H1 (cell line): ENCODE results near the gene ZNF629. TPM values are rescaled to one million over a fixed set of nuclear protein-coding genes. Genes with fewer than 3 reads are reported as not detected.

Source experiments
- CTCF ChIA-PET: fragments of 300-600 bp; sonication (Branson Sonifier 250); formaldehyde crosslinking; loops from one replicate; lab custom pipeline; 2021; ENCODE audit not compliant: partially characterized antibody; lab: Charles Lee
- POLR2A ChIA-PET: fragments of 300-600 bp; sonication (Branson Sonifier 250); formaldehyde crosslinking; loops from one replicate; lab custom pipeline; 2021; ENCODE audit warnings: inconsistent platforms; ENCODE audit not compliant: partially characterized antibody; lab: Charles Lee
- DNase-seq, 2 experiments: peaks; one replicate each; pipeline versions ENCODE4 v3.0.0 to v3.0.0-alpha.2; 2010 to 2022; ENCODE audit warnings: low spot score in 2 of 2, low read depth in 1 of 2, mixed read lengths in 1 of 2
- FAIRE-seq: peaks from 2 replicates; lab custom pipeline; 2011; peaks lifted over from hg19 to GRCh38; lab: Jason Lieb, UNC
- H2AFZ ChIP-seq: 2 replicates; pipeline ENCODE4 v1.8.1; 2012; ENCODE audit warnings: low read length, inconsistent platforms
- H2AK5ac ChIP-seq: 2 replicates; pipeline ENCODE4 v1.6.1; 2013; ENCODE audit warnings: low read depth, low read length
- H2BK120ac ChIP-seq: replicated peaks from 2 replicates; pipeline ENCODE3; 2013; ENCODE audit warnings: low read depth, low read length, inconsistent platforms
- H2BK12ac ChIP-seq: 2 replicates; pipeline ENCODE4 v1.6.1; 2013; ENCODE audit warnings: low read depth, low read length
- H2BK15ac ChIP-seq: 2 replicates; pipeline ENCODE4 v1.6.1; 2013; ENCODE audit warnings: low read length
- H2BK20ac ChIP-seq: 2 replicates; pipeline ENCODE4 v1.6.1; 2013; ENCODE audit warnings: low read length
- H2BK5ac ChIP-seq: 2 replicates; pipeline ENCODE4 v1.6.1; 2013; ENCODE audit warnings: low read depth, low read length
- H3K14ac ChIP-seq: 2 replicates; pipeline ENCODE4 v1.6.1; 2013; ENCODE audit warnings: inconsistent platforms; ENCODE audit not compliant: insufficient read length
- H3K18ac ChIP-seq: 2 replicates; pipeline ENCODE4 v1.6.1; 2013; ENCODE audit warnings: low read length; ENCODE audit errors: extremely low read depth
- H3K23ac ChIP-seq: 2 replicates; pipeline ENCODE4 v1.6.1; 2013; ENCODE audit warnings: inconsistent platforms; ENCODE audit not compliant: insufficient read length
- H3K23me2 ChIP-seq: 2 replicates; pipeline ENCODE4 v1.6.1; 2013; ENCODE audit warnings: low read depth, low read length
- H3K27ac ChIP-seq: 2 replicates; pipeline ENCODE4 v1.6.1; 2011; ENCODE audit warnings: low read depth, low read length, inconsistent platforms
- H3K27me3 ChIP-seq, 4 experiments: replicated peaks in 1 of 4; 1 replicate in 1 of 4; 2 replicates in 3 of 4; pipeline versions ENCODE4 v1.6.1 to v1.8.1; 2011 to 2013; ENCODE audit warnings: low read length in 3 of 4, mild to moderate bottlenecking in 3 of 4, inconsistent platforms in 2 of 4, mixed read lengths in 2 of 4, moderate library complexity in 1 of 4; ENCODE audit not compliant: control insufficient read depth in 3 of 4, insufficient read depth in 3 of 4; ENCODE audit errors: extremely low read depth in 1 of 4
- H3K36me3 ChIP-seq, 4 experiments: 2 replicates each; pipeline versions ENCODE4 v1.6.1 to v1.8.1; 2011 to 2013; ENCODE audit warnings: mild to moderate bottlenecking in 4 of 4, low read length in 3 of 4, moderate library complexity in 2 of 4, control low read depth in 1 of 4, inconsistent platforms in 1 of 4; ENCODE audit not compliant: insufficient read depth in 4 of 4, control insufficient read depth in 2 of 4
- H3K4ac ChIP-seq: replicated peaks from 2 replicates; pipeline ENCODE3; 2013; ENCODE audit warnings: low read length, low read depth, mixed read lengths, inconsistent platforms; ENCODE audit not compliant: insufficient read length
- H3K4me1 ChIP-seq, 4 experiments: replicated peaks in 1 of 4; 1 replicate in 1 of 4; 2 replicates in 3 of 4; pipeline versions ENCODE4 v1.6.1 to v1.8.1; 2011 to 2013; ENCODE audit warnings: low read length in 3 of 4, inconsistent platforms in 2 of 4, mixed read lengths in 1 of 4; ENCODE audit not compliant: insufficient read depth in 4 of 4, control insufficient read depth in 3 of 4
- H3K4me2 ChIP-seq, 2 experiments: 2 replicates each; pipeline versions ENCODE4 v1.6.1 to v1.8.1; 2011 to 2013; ENCODE audit warnings: low read depth in 2 of 2, low read length in 2 of 2, control low read depth in 1 of 2, inconsistent platforms in 1 of 2, mild to moderate bottlenecking in 1 of 2; ENCODE audit not compliant: insufficient read depth in 1 of 2
- H3K4me3 ChIP-seq, 4 experiments: fragments of 200-600, 300-600 bp in 1 of 4; sonication (generic), shearing (Covaris generic), sonication (Bioruptor Twin) in 1 of 4; 2 replicates each; pipeline versions ENCODE4 v1.5.1 to v1.8.1; 2011 to 2016; ENCODE audit warnings: low read length in 4 of 4, low read depth in 3 of 4, control low read depth in 2 of 4, inconsistent platforms in 2 of 4, mild to moderate bottlenecking in 2 of 4, mixed read lengths in 1 of 4, moderate library complexity in 1 of 4; ENCODE audit not compliant: insufficient read depth in 2 of 4; ENCODE audit errors: extremely low read depth in 1 of 4
- H3K56ac ChIP-seq: replicated peaks from 2 replicates; pipeline ENCODE3; 2013; ENCODE audit warnings: low read depth, mild to moderate bottlenecking, mixed read lengths, low read length, inconsistent platforms; ENCODE audit not compliant: insufficient read length
- H3K79me1 ChIP-seq: 2 replicates; pipeline ENCODE4 v1.6.1; 2013; ENCODE audit warnings: low read depth, low read length, control low read depth
- H3K79me2 ChIP-seq, 2 experiments: 2 replicates each; pipeline versions ENCODE4 v1.6.1 to v1.8.1; 2012 to 2013; ENCODE audit warnings: low read length in 2 of 2, mild to moderate bottlenecking in 2 of 2, inconsistent platforms in 1 of 2; ENCODE audit not compliant: insufficient read depth in 2 of 2, control insufficient read depth in 1 of 2
- H3K9ac ChIP-seq, 4 experiments: replicated peaks in 1 of 4; 1 replicate in 1 of 4; 2 replicates in 3 of 4; pipeline versions ENCODE4 v1.6.1 to v1.8.1; 2011 to 2013; ENCODE audit warnings: low read depth in 3 of 4, low read length in 3 of 4, control low read depth in 2 of 4, mild to moderate bottlenecking in 2 of 4, moderate library complexity in 2 of 4, inconsistent platforms in 1 of 4; ENCODE audit errors: extremely low read depth in 1 of 4
- H3K9me3 ChIP-seq, 2 experiments: 2 replicates each; pipeline versions ENCODE4 v1.6.1 to v1.8.1; 2012 to 2013; ENCODE audit warnings: mild to moderate bottlenecking in 2 of 2, moderate library complexity in 2 of 2, control low read depth in 1 of 2, inconsistent platforms in 1 of 2, low read depth in 1 of 2, low read length in 1 of 2, mixed read lengths in 1 of 2; ENCODE audit not compliant: insufficient read depth in 2 of 2
- H4K20me1 ChIP-seq, 2 experiments: replicated peaks in 1 of 2; 2 replicates each; pipeline versions ENCODE3 to v1.8.1; 2011 to 2013; ENCODE audit warnings: inconsistent platforms in 2 of 2, low read length in 2 of 2, mild to moderate bottlenecking in 1 of 2; ENCODE audit not compliant: insufficient read depth in 2 of 2, control insufficient read depth in 1 of 2
- H4K5ac ChIP-seq: 2 replicates; pipeline ENCODE4 v1.6.1; 2013; ENCODE audit warnings: low read length, low read depth, mixed read lengths, inconsistent platforms; ENCODE audit not compliant: insufficient read length
- H4K8ac ChIP-seq: 2 replicates; pipeline ENCODE4 v1.8.0; 2013; ENCODE audit warnings: mild to moderate bottlenecking, moderate library complexity, low read length, inconsistent platforms; ENCODE audit not compliant: insufficient read depth; ENCODE audit errors: extremely low read depth
- H4K91ac ChIP-seq: replicated peaks from 2 replicates; pipeline ENCODE3; 2013; ENCODE audit warnings: low read length, mixed read lengths, inconsistent platforms; ENCODE audit not compliant: insufficient read length
- BCL11A ChIP-seq, 2 experiments: IDR thresholded peaks; one replicate each; pipeline ENCODE4 v1.6.1; 2011; ENCODE audit warnings: low read depth in 2 of 2, low read length in 2 of 2, mild to moderate bottlenecking in 2 of 2
- CTBP2 ChIP-seq: IDR thresholded peaks from 2 replicates; pipeline ENCODE4 v1.7.0; 2011; ENCODE audit warnings: borderline replicate concordance, mild to moderate bottlenecking, moderate library complexity, mixed read lengths, low read length; ENCODE audit not compliant: insufficient read depth, insufficient read length
- GABPA ChIP-seq: IDR thresholded peaks from 2 replicates; pipeline ENCODE4 v1.6.1; 2011; ENCODE audit warnings: mild to moderate bottlenecking, low read length, moderate library complexity, borderline replicate concordance; ENCODE audit not compliant: insufficient read depth
- GTF2F1 ChIP-seq: IDR thresholded peaks from 2 replicates; pipeline ENCODE4 v1.6.1; 2012; ENCODE audit warnings: low read depth, low read length, improper control_type of control experiment, borderline replicate concordance
- KDM1A ChIP-seq: fragments of 200-600, 300-600 bp; sonication (generic); IDR thresholded peaks from 2 replicates; pipeline ENCODE4 v1.7.1; 2016; ENCODE audit warnings: mild to moderate bottlenecking, low read length, borderline replicate concordance
- MAFK ChIP-seq: IDR thresholded peaks from 2 replicates; pipeline ENCODE4 v1.6.1; 2012; ENCODE audit warnings: low read depth, mild to moderate bottlenecking, improper control_type of control experiment, low read length
- RBBP5 ChIP-seq: IDR thresholded peaks from 2 replicates; pipeline ENCODE4 v1.7.1; 2012; ENCODE audit warnings: low read depth, mild to moderate bottlenecking, inconsistent platforms, low read length, moderate library complexity, borderline replicate concordance
- RNF2 ChIP-seq: fragments of 200-900, 300-1000 bp; sonication (generic); IDR thresholded peaks from 2 replicates; pipeline ENCODE4 v1.7.1; 2016; ENCODE audit warnings: borderline replicate concordance, low read depth, mild to moderate bottlenecking, antibody characterized with exemption, low read length; ENCODE audit not compliant: poor library complexity, severe bottlenecking; ENCODE audit errors: missing control alignments
- RXRA ChIP-seq: IDR thresholded peaks from 2 replicates; pipeline ENCODE4 v1.6.1; 2011; ENCODE audit warnings: low read depth, mild to moderate bottlenecking, low read length, moderate library complexity; ENCODE audit not compliant: insufficient read depth
- SP1 ChIP-seq: IDR thresholded peaks from 2 replicates; pipeline ENCODE4 v1.6.1; 2011; ENCODE audit warnings: low read depth, low read length
- SUZ12 ChIP-seq: fragments of 200-600 bp; sonication (generic); IDR thresholded peaks from 2 replicates; pipeline ENCODE4 v1.6.1; 2012; ENCODE audit warnings: mild to moderate bottlenecking, inconsistent platforms, low read length, moderate library complexity, mixed read lengths
- WGBS, 2 experiments: shearing (Covaris generic) in 1 of 2; methylation state at CpG; one replicate each; pipeline versions ENCODE4 v1.1.6 to v1.1.7; 2013 to 2015; ENCODE audit warnings: low lambda C conversion rate in 2 of 2, mixed read lengths in 2 of 2, inconsistent platforms in 1 of 2, low coverage in 1 of 2, missing lambda C conversion rate in 1 of 2; ENCODE audit not compliant: insufficient replicate concordance in 2 of 2, insufficient coverage in 1 of 2, insufficient read length in 1 of 2; ENCODE audit errors: extremely low coverage in 1 of 2, missing lambda C conversion rate in 1 of 2; 5-methylcytosine and 5-hydroxymethylcytosine counted together
- polyA plus RNA-seq, 7 experiments: library from polyadenylated mRNA; depleted of rRNA in 3 of 7; stranded (reverse) in 5 of 7; unstranded in 2 of 7; fragments of >200 nt in 5 of 7; fragments of 200-250 nt in 2 of 7; gene quantifications; 1 replicate in 5 of 7; 2 replicates in 1 of 7; 4 replicates in 1 of 7; pipeline versions ENCODE4 v1.2.1 to v1.2.3, GENCODE V29; 2011 to 2013; ENCODE audit warnings: missing spikeins in 2 of 7, mixed read lengths in 2 of 7
- total RNA-seq: library from RNA; stranded (reverse); fragmentation: NEBNext Ultra II Directional; extraction: Animal tissue kit (Norgen Biotek cat#: 25700); gene quantifications from 2 replicates; pipeline ENCODE4 v1.2.1, GENCODE V29; 2021
- TF ChIP-seq, protein P1 (sequence below): IDR thresholded peaks from 2 replicates; pipeline ENCODE4 v1.6.1; 2011; ENCODE audit warnings: low read depth, mild to moderate bottlenecking, low read length; ENCODE audit not compliant: insufficient read depth

The ZNF629 gene
- total and polyA plus RNA-seq, 2 of the 8 experiments (the other 6 are each of a cell fraction or from before 2014, with no cell fraction given): 11.0 to 19.5 TPM

DNA sequence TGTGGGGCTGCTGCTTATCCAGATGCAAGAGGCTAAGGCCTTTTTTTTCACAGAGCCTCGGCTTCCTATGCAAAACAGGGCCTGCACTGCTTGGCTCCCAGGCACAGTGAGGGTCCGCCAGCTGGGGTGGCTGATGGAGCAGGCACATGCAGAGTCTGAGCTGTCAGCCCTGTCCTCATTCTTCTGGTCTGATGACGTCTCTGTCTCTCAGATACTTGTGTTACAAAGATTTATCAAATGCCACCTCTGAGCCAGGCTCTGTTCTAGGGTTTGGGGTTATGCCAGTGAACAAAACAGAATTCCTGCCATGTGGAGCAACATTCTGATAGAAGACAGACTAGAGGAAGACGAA, 20.1 kb downstream of the ZNF629 start:
- H3K9me3 ChIP-seq: no peaks in the 10 kb centered on the region
- H2AFZ ChIP-seq: no peak overlapping the region
- no peak overlapping the region for H2AK5ac ChIP-seq
- peaks cover 0 to 5% (median under 1%) of the 10 kb centered on the region in 4 experiments; a peak in 2 of 7 replicates for H3K4me1 ChIP-seq
- H3K27ac ChIP-seq: no peak overlapping the region
- WGBS, 2 experiments: 87% methylated on average over 4 of the region's 4 CpGs; no CpG with 5 or more reads in 1 of the 2 experiments
- no peak overlapping the region for H2BK5ac ChIP-seq
- no peak overlapping the region for H3K4me2 ChIP-seq
- H3K56ac ChIP-seq: no peak overlapping the region
- H2BK15ac ChIP-seq: no peak overlapping the region
- no peak overlapping the region for H4K91ac ChIP-seq
- no peak overlapping the region for H3K23ac ChIP-seq
- no peak overlapping the region for H2BK120ac ChIP-seq
- H3K79me1 ChIP-seq: no peaks in the 10 kb centered on the region; the same call in 1 of the 2 replicates
- no peaks in the 10 kb centered on the region; a peak in 1 of 7 replicates for H3K27me3 ChIP-seq
- H3K36me3 ChIP-seq: peaks cover 50 to 85% (median 73%) of the 10 kb centered on the region in 4 experiments
- ChIA-PET CTCF (interaction anchor here (0.7 to 1.3 kb wide), 2 partner anchors 13 to 24 kb away, joined by 3 read pairs; no protein-coding TSS in a partner anchor), POLR2A (interaction anchor here (0.9 to 6.6 kb wide), 5 partner anchors 8 to 56 kb away, joined by 3 to 63 read pairs (median 5); partner anchors contain the start of gene CFAP119)
- H3K79me2 ChIP-seq: peaks cover 4 to 20% of the 10 kb centered on the region in 2 experiments; a peak in 2 of 4 replicates
- no peak overlapping the region for H3K14ac ChIP-seq
- H4K20me1 ChIP-seq: peaks cover 11 to 15% of the 10 kb centered on the region in 2 experiments
- FAIRE-seq: no peak
- no peak overlapping the region for H2BK20ac ChIP-seq
- H4K5ac ChIP-seq: no peak overlapping the region
- H3K4me3 ChIP-seq: no peak overlapping the region
- DNase-seq: no peak
- H4K8ac ChIP-seq: no peak overlapping the region
- no peak overlapping the region for H2BK12ac ChIP-seq
- peaks cover 5% of the 10 kb centered on the region; the same call in 1 of the 2 replicates for H3K23me2 ChIP-seq
- no peak overlapping the region for H3K18ac ChIP-seq
- no peak overlapping the region for H3K4ac ChIP-seq
- H3K9ac ChIP-seq: no peak overlapping the region
- TF ChIP-seq RXRA (no peak), MAFK (no peak), GTF2F1 (no peak), RBBP5 (no peak), KDM1A (no peak), RNF2 (no peak), SUZ12 (no peak), BCL11A (IDR thresholded peaks at IDR 0.05; ENCODE audit: low read depth in 2 of 2, low read length in 2 of 2) (no peak), CTBP2 (no peak), SP1 (no peak), GABPA (no peak)
- TF ChIP-seq, protein P1, sequence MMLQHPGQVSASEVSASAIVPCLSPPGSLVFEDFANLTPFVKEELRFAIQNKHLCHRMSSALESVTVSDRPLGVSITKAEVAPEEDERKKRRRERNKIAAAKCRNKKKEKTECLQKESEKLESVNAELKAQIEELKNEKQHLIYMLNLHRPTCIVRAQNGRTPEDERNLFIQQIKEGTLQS: no peak
